ENCODE data around the gene C19orf85. TPM values are rescaled to one million over a fixed set of nuclear protein-coding genes. Genes with fewer than 3 reads are reported as not detected.

Gene C19orf85
- total and polyA plus RNA-seq, 7 donors, result 0.07 TPM; not detected in 6

DNA sequence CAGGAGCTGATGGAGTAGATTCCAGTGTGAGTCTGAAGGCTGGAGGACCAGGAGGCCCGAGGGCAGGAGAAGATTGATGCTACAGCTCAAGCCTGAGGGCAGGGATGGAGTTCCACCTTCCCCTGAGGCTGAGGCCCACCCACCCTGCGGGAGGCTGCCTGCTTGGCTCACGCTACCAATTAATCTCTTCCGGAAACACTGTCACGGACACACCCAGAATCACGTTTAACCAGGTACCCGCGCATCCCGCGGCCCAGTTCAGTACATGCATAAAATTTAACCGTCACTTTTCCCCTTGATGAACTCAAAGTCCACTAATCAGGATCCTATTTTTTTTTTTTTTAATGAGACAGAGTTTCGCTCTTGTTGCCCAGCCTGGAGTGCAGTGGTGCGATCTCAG, 6.7 kb upstream of the C19orf85 start:
- no peaks in the 10 kb centered on the region for H3K27me3 ChIP-seq
- H3K9me3 ChIP-seq, result no peaks in the 10 kb centered on the region
- no peak overlapping the region for H3K4me3 ChIP-seq
- TF ChIP-seq, protein P1, sequence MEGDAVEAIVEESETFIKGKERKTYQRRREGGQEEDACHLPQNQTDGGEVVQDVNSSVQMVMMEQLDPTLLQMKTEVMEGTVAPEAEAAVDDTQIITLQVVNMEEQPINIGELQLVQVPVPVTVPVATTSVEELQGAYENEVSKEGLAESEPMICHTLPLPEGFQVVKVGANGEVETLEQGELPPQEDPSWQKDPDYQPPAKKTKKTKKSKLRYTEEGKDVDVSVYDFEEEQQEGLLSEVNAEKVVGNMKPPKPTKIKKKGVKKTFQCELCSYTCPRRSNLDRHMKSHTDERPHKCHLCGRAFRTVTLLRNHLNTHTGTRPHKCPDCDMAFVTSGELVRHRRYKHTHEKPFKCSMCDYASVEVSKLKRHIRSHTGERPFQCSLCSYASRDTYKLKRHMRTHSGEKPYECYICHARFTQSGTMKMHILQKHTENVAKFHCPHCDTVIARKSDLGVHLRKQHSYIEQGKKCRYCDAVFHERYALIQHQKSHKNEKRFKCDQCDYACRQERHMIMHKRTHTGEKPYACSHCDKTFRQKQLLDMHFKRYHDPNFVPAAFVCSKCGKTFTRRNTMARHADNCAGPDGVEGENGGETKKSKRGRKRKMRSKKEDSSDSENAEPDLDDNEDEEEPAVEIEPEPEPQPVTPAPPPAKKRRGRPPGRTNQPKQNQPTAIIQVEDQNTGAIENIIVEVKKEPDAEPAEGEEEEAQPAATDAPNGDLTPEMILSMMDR (IDR thresholded peaks at IDR 0.05), result no peak
- TF ChIP-seq EP300 (IDR thresholded peaks at IDR 0.05) (no peak), POLR2A (IDR thresholded peaks at IDR 0.05) (no peak), POLR2AphosphoS5 (IDR thresholded peaks at IDR 0.05) (no peak)
- peaks cover 3 to 13% (median 8%) of the 10 kb centered on the region in 4 donors for H3K4me1 ChIP-seq
- H3K36me3 ChIP-seq, result no peaks in the 10 kb centered on the region
- no peak overlapping the region for H3K27ac ChIP-seq
- intact Hi-C loops (cut with DNase I), result no loop called here
- no peak for DNase-seq
- WGBS, 2 donors, result 38 to 75% methylated on average over 13 of the region's 13 CpGs

DNA sequence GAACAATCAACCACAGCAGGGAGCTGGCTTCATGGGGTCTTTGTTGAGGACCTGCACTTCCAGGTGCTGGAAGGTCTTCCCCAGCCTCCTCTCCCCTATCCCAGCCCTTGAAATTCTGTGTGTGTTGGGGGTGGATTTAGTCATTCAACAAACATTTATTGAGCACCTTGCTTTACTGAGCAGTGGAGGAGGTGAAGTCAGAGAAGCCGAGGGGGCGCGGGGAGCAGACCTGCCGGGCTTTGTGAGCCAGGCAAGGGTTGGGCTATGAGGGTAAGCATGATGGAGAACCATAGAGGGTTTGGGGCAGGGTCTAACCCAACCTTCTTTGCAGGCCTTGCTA, 3.5 kb upstream of the C19orf85 start:
- no peak overlapping the region for H3K27ac ChIP-seq
- 21 to 30% methylated on average over 4 of the region's 4 CpGs for WGBS, 2 donors
- H3K36me3 ChIP-seq, result no peaks in the 10 kb centered on the region
- TF ChIP-seq, protein P1 (IDR thresholded peaks at IDR 0.05), result peak in 1 of 4 experiments; percentile 42
- TF ChIP-seq EP300 (IDR thresholded peaks at IDR 0.05), result no peak
- intact Hi-C loops (cut with DNase I), result loop anchor here (1.0 kb wide), 1 partner anchor 36 kb away; no protein-coding TSS in a partner anchor
- no peaks in the 10 kb centered on the region for H3K27me3 ChIP-seq
- peaks cover 0 to 7% (median 2%) of the 10 kb centered on the region in 4 donors for H3K4me1 ChIP-seq
- H3K9me3 ChIP-seq, result no peaks in the 10 kb centered on the region
- no peak overlapping the region for H3K4me3 ChIP-seq
- DNase-seq, result no peak

DNA sequence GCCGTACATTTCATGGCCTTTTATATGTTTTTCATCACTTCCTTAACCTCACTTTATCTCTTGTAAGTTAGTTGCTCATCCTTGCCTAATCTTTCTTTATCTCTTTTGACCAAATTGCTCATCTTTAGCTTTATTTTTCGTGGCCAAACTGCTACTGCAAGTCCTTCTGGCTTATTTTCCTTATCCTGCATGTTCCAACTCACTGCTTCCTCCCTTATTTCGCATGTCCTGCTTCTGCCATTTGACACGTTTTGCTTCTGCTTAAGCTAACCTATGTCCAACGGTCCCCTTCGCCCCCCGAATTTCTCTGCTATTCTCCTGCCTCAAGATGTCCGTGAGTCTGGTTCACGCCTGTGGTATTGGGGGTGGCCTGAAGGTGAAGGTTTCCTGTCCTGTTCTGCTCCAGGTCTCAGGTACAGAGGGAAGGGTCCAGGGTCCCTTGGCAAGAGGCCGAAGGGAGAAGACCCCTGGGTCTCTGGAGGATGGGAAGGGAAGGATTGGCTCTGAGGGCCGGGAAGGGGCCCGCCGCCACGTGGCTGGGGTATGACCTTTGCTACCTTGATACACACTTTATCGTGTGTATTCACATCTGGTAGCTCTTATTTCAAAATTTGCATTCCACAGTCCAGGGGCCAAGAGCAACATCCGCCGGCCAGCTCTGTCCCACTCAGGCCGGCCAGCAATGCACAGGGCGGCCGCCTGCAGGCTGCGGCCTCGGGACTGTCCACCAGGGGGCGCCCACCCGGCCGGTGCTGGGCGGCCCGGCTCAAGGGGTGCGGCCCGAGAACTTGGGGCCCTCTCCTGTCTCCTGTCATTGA, 2.9 kb upstream of the C19orf85 start:
- no peaks in the 10 kb centered on the region for H3K9me3 ChIP-seq
- H3K27me3 ChIP-seq, result no peaks in the 10 kb centered on the region
- H3K4me1 ChIP-seq, result peaks cover 0 to 9% (median 4%) of the 10 kb centered on the region in 4 donors
- intact Hi-C loops (cut with DNase I), result loop anchor here (1.0 kb wide), 1 partner anchor 37 kb away; no protein-coding TSS in a partner anchor
- TF ChIP-seq POLR2AphosphoS5 (IDR thresholded peaks at IDR 0.05) (no peak), EP300 (IDR thresholded peaks at IDR 0.05) (peak in 1 of 4 donors; percentile 30)
- TF ChIP-seq, protein P1 (IDR thresholded peaks at IDR 0.05), result peak; percentile 91 to 99 (median 94)
- no peaks in the 10 kb centered on the region for H3K36me3 ChIP-seq
- 25 to 33% methylated on average over 29 of the region's 29 CpGs for WGBS, 2 donors
- H3K4me3 ChIP-seq, result no peak overlapping the region
- DNase-seq, result peak; percentile 84
- H3K27ac ChIP-seq, result peak overlapping the region in 1 of 4 donors; percentile 36

DNA sequence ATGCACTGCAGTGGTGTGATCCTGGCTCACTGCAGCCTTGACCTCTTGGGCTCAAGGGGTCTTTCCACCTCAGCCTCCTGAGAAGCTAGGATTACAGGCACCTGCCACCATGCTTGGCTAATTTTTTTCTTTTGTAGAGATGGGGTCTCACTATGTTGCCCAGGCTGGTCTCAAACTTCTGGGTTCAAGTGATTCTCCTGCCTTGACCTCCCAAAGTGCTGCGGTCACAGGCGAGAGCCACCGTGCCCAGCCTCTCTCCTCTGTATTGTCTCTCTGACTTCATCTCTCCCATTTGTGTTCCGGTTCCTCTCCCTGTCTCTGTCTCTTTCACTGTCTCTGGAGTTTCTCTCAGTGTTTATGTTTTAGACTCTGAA, 1.7 kb upstream of the C19orf85 start:
- H3K27me3 ChIP-seq, result no peaks in the 10 kb centered on the region
- intact Hi-C loops (cut with DNase I), result no loop called here

More for the DNA sequence above, 1.7 kb upstream of the C19orf85 start:
- DNase-seq, result no peak
- H3K4me3 ChIP-seq, result no peak overlapping the region
- TF ChIP-seq EP300 (IDR thresholded peaks at IDR 0.05), result no peak
- TF ChIP-seq, protein P1 (IDR thresholded peaks at IDR 0.05), result no peak
- H3K9me3 ChIP-seq, result no peaks in the 10 kb centered on the region
- no peaks in the 10 kb centered on the region for H3K36me3 ChIP-seq
- WGBS, 2 donors, result 77 to 86% methylated on average over 4 of the region's 4 CpGs
- no peak overlapping the region for H3K27ac ChIP-seq
- H3K4me1 ChIP-seq, result peaks cover 0 to 17% (median 7%) of the 10 kb centered on the region in 4 donors
